ENCODE data around the gene KLF7. TPM values are rescaled to one million over a fixed set of nuclear protein-coding genes. Genes with fewer than 3 reads are reported as not detected.

Gene KLF7
- total and polyA plus RNA-seq, 7 donors, result 1.1 to 13.5 (median 5.4) TPM

DNA sequence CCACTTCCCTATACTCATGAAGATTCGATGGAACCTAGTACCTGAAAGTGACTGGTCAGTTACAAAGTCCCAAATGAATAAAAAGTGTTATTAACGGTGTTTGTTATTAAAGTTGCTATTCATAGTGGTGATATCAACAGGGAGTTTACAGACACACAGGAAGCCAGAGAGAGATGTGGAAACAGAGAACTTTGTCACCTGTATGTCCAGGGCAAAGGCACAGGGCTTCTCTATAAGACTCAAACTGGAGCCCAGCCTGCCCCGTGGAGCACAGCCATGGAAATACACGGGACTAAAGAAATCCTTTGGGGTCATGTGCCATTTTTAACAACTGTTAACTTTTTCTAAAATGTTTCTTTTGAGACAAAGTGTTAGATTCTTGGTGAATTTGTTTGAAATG is 68.5 kb downstream of the KLF7 start:
- DNase-seq, result no peak
- peak; percentile 51 to 75 (median 65) for ATAC-seq
- 40 to 46% (median 46%) methylated on average over 4 of the region's 4 CpGs for WGBS, 3 donors
- TF ChIP-seq, protein P1, sequence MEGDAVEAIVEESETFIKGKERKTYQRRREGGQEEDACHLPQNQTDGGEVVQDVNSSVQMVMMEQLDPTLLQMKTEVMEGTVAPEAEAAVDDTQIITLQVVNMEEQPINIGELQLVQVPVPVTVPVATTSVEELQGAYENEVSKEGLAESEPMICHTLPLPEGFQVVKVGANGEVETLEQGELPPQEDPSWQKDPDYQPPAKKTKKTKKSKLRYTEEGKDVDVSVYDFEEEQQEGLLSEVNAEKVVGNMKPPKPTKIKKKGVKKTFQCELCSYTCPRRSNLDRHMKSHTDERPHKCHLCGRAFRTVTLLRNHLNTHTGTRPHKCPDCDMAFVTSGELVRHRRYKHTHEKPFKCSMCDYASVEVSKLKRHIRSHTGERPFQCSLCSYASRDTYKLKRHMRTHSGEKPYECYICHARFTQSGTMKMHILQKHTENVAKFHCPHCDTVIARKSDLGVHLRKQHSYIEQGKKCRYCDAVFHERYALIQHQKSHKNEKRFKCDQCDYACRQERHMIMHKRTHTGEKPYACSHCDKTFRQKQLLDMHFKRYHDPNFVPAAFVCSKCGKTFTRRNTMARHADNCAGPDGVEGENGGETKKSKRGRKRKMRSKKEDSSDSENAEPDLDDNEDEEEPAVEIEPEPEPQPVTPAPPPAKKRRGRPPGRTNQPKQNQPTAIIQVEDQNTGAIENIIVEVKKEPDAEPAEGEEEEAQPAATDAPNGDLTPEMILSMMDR (IDR thresholded peaks at IDR 0.05), result no peak
- H3K36me3 ChIP-seq (ENCODE audit: insufficient read depth in 1 of 2, low read depth in 1 of 2), result no peaks in the 10 kb centered on the region
- no peak overlapping the region for H3K4me3 ChIP-seq
- no peaks in the 10 kb centered on the region for H3K9me3 ChIP-seq
- no peak overlapping the region for H3K27ac ChIP-seq
- H3K4me1 ChIP-seq, result peaks cover 10% of the 10 kb centered on the region
- intact Hi-C loops (cut with DNase I), result loop anchor here in 1 of 2 donors (10.0 kb wide), 1 partner anchor 58 kb away; no protein-coding TSS in a partner anchor
- no peaks in the 10 kb centered on the region for H3K27me3 ChIP-seq (ENCODE audit: insufficient read depth in 3 of 3, low read length in 2 of 3)

DNA sequence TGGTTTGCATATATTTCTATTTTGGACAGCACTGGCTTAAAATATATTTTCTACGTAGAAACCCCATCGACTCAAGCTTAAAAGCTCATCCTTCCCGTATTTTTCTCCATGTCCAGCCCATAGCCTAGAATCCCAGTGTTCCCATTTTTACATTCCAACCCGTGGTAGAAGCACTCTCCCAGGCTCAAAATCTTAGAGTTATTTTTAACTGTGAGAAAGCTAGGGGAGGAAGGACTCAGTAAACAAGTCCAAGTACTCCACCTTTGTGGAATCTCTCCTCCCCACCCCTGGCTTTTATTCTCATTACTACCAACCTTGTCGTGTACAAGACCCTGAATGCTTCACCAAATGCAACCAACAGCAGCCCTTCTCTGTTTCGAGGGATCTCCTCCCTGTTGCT is 69.8 kb downstream of the KLF7 start:
- intact Hi-C loops (cut with DNase I), result loop anchor here in 1 of 2 donors (10.0 kb wide), 1 partner anchor 59 kb away; no protein-coding TSS in a partner anchor
- TF ChIP-seq, protein P1 (IDR thresholded peaks at IDR 0.05), result no peak
- H3K4me1 ChIP-seq, result peaks cover 21% of the 10 kb centered on the region
- no peak for DNase-seq
- no peak overlapping the region for H3K4me3 ChIP-seq
- no peak for ATAC-seq
- no peaks in the 10 kb centered on the region for H3K27me3 ChIP-seq (ENCODE audit: insufficient read depth in 3 of 3, low read length in 2 of 3)
- H3K27ac ChIP-seq, result no peak overlapping the region
- H3K9me3 ChIP-seq, result no peaks in the 10 kb centered on the region
- 66 to 69% (median 68%) methylated on average over 6 of the region's 6 CpGs for WGBS, 3 donors
- no peaks in the 10 kb centered on the region for H3K36me3 ChIP-seq (ENCODE audit: insufficient read depth in 1 of 2, low read depth in 1 of 2)

DNA sequence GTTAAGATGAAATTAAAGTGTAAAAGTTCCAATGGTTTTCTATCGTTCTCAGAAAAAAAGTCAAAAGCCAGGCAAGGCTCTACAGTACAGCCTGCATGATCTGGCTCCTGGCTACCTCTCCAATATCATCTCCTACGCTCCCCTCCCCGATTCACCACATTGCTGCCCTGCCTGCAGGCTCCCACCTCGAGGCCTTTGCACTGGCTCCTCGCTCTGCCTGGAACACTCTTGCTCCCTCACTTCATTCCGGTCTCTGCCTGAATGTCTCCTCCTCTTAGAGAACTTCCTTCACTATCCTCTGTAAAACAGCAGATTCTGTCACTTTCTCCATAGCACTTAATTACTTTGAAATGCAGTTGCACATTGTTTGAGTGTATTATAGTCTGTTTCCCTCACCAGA is 72.5 kb downstream of the KLF7 start:
- H3K27ac ChIP-seq, result no peak overlapping the region
- no peak for ATAC-seq
- WGBS, 3 donors, result 86 to 96% (median 89%) methylated on average over 6 of the region's 6 CpGs
- TF ChIP-seq, protein P1 (IDR thresholded peaks at IDR 0.05), result no peak
- no peak for DNase-seq
- H3K36me3 ChIP-seq (ENCODE audit: insufficient read depth in 1 of 2, low read depth in 1 of 2), result no peaks in the 10 kb centered on the region
- intact Hi-C loops (cut with DNase I), result loop anchor here in 1 of 2 donors (10.0 kb wide), 1 partner anchor 62 kb away; no protein-coding TSS in a partner anchor
- no peaks in the 10 kb centered on the region for H3K9me3 ChIP-seq
- H3K4me3 ChIP-seq, result no peak overlapping the region
- no peaks in the 10 kb centered on the region for H3K27me3 ChIP-seq (ENCODE audit: insufficient read depth in 3 of 3, low read length in 2 of 3)
- peaks cover 32% of the 10 kb centered on the region for H3K4me1 ChIP-seq

DNA sequence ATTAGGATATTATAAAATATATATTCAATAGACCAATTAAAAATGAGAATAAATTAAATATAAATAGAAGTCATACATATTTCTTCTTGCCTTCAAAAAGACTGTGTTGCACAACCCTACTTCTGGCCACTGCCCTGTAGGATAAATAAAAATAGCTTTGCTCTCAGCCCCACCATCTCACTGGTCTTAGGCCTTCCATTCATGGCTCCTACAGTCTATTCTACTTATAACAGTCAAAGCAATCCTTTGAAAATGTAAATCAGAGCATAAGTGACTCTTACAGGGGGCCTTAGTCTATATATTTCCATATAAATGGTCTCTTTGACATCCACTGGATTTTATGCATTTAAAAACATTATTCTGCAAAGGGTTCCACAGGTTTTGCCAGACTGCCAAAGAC is 72.9 kb downstream of the KLF7 start:
- no peaks in the 10 kb centered on the region for H3K36me3 ChIP-seq (ENCODE audit: insufficient read depth in 1 of 2, low read depth in 1 of 2)
- DNase-seq (no peak), ATAC-seq (peak in 2 of 4 donors; percentile 62 to 70)
- H3K4me1 ChIP-seq, result peaks cover 32% of the 10 kb centered on the region
- H3K27me3 ChIP-seq (ENCODE audit: insufficient read depth in 3 of 3, low read length in 2 of 3), result no peaks in the 10 kb centered on the region
- no peak overlapping the region for H3K4me3 ChIP-seq
- TF ChIP-seq, protein P1 (IDR thresholded peaks at IDR 0.05), result no peak
- no peak overlapping the region for H3K27ac ChIP-seq
- H3K9me3 ChIP-seq, result no peaks in the 10 kb centered on the region
- intact Hi-C loops (cut with DNase I), result loop anchor here in 1 of 2 donors (10.0 kb wide), 1 partner anchor 62 kb away; no protein-coding TSS in a partner anchor

DNA sequence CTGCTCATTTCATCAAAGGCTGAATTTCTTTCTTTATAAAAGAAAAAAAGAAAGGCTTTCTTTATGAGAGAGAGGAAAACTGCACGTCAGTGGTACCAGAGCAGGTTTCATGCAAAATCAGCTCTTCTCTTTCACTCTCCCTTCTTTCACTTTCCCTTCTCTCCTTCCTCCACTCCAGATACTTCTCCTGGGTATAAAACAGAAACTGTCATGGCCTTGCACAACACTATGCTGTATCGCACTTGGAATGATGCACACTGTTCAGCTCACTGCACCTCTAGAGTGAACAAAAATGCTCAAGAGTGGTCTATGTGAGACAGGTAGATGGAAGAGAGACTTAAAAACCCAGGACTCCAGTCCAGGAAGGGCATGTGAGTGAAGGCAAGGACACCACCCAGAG is 73.8 kb downstream of the KLF7 start:
- peak in 1 of 4 donors; percentile 49 for ATAC-seq
- intact Hi-C loops (cut with DNase I), result loop anchor here in 1 of 2 donors (10.0 kb wide), 1 partner anchor 63 kb away; no protein-coding TSS in a partner anchor

More for the DNA sequence above, 73.8 kb downstream of the KLF7 start:
- Histone ChIP-seq H3K4me3 (no peak overlapping the region), H3K4me1 (peaks cover 24% of the 10 kb centered on the region), H3K36me3 (ENCODE audit: insufficient read depth in 1 of 2, low read depth in 1 of 2) (no peaks in the 10 kb centered on the region), H3K27me3 (ENCODE audit: insufficient read depth in 3 of 3, low read length in 2 of 3) (no peaks in the 10 kb centered on the region), H3K27ac (no peak overlapping the region), H3K9me3 (no peaks in the 10 kb centered on the region)
- 84 to 94% (median 91%) methylated on average over 2 of the region's 2 CpGs for WGBS, 3 donors
- no peak for DNase-seq
- TF ChIP-seq, protein P1 (IDR thresholded peaks at IDR 0.05), result no peak

Data from psoas muscle (tissue), 8 donors.